ENCODE measurements around the gene DPH6. TPM values are rescaled to one million over a fixed set of nuclear protein-coding genes. Genes with fewer than 3 reads are reported as not detected.

The DPH6 gene
- total and polyA plus RNA-seq, 7 donors = 5.5 to 26.0 (median 18.0) TPM

DNA sequence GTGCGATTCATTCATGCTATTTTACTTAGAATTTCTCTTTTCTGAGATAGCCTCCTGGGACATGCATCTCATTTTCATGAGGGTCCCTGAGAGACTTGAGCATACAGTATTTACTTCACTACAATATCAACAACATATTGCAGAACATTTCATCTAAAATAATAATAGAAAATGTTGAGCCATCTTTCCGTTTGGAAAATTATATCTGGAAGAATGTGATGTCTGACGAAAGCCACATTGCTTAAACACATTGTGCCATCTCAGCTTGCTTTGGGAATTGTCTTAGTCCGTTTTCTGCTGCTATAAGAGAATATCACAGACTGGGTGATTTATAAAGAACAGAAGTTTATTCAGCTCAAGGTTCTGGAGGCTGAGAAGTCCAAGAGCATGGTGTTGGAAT lies 55.5 kb downstream of the DPH6 start:
- intact Hi-C loops (cut with DNase I) = no loop called here
- H3K27me3 ChIP-seq (ENCODE audit: insufficient read depth in 3 of 3, low read length in 2 of 3) = no peaks in the 10 kb centered on the region
- 76 to 87% (median 76%) methylated on average over 4 of the region's 4 CpGs for WGBS, 3 donors
- TF ChIP-seq, protein P1, sequence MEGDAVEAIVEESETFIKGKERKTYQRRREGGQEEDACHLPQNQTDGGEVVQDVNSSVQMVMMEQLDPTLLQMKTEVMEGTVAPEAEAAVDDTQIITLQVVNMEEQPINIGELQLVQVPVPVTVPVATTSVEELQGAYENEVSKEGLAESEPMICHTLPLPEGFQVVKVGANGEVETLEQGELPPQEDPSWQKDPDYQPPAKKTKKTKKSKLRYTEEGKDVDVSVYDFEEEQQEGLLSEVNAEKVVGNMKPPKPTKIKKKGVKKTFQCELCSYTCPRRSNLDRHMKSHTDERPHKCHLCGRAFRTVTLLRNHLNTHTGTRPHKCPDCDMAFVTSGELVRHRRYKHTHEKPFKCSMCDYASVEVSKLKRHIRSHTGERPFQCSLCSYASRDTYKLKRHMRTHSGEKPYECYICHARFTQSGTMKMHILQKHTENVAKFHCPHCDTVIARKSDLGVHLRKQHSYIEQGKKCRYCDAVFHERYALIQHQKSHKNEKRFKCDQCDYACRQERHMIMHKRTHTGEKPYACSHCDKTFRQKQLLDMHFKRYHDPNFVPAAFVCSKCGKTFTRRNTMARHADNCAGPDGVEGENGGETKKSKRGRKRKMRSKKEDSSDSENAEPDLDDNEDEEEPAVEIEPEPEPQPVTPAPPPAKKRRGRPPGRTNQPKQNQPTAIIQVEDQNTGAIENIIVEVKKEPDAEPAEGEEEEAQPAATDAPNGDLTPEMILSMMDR (IDR thresholded peaks at IDR 0.05) = no peak
- no peaks in the 10 kb centered on the region for H3K9me3 ChIP-seq
- no peak for ATAC-seq
- no peak for DNase-seq
- no peak overlapping the region for H3K4me3 ChIP-seq
- H3K4me1 ChIP-seq = peaks cover 18% of the 10 kb centered on the region
- no peak overlapping the region for H3K27ac ChIP-seq
- no peaks in the 10 kb centered on the region for H3K36me3 ChIP-seq (ENCODE audit: insufficient read depth in 1 of 2, low read depth in 1 of 2)

DNA sequence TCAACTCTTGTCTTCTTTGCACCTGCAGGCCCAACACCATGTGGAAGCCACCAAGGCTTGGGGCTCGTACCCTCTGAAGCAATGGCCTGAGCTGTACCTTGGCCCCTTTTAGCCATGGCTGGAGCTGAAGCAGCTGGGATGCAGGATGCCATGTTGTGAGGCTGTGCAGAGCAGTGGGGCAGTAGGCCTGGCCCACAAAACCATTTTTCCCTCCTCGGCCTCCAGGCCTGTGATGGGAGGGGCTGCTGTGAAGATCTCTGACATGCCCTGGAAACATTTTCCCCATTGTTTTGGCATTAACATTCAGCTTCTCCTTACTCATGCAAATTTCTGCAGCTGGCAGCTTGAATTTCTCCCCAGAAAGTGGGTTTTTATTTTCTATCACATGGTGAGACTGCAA lies 58.5 kb downstream of the DPH6 start:
- WGBS, 3 donors = 97 to 100% (median 99%) methylated on average over 2 of the region's 2 CpGs
- Histone ChIP-seq H3K9me3 (no peaks in the 10 kb centered on the region), H3K27me3 (ENCODE audit: insufficient read depth in 3 of 3, low read length in 2 of 3) (no peaks in the 10 kb centered on the region), H3K4me1 (peaks cover 6% of the 10 kb centered on the region), H3K4me3 (no peak overlapping the region), H3K27ac (no peak overlapping the region), H3K36me3 (ENCODE audit: insufficient read depth in 1 of 2, low read depth in 1 of 2) (no peaks in the 10 kb centered on the region)
- intact Hi-C loops (cut with DNase I) = no loop called here
- ATAC-seq = no peak
- no peak for DNase-seq
- TF ChIP-seq, protein P1 (IDR thresholded peaks at IDR 0.05) = no peak

DNA sequence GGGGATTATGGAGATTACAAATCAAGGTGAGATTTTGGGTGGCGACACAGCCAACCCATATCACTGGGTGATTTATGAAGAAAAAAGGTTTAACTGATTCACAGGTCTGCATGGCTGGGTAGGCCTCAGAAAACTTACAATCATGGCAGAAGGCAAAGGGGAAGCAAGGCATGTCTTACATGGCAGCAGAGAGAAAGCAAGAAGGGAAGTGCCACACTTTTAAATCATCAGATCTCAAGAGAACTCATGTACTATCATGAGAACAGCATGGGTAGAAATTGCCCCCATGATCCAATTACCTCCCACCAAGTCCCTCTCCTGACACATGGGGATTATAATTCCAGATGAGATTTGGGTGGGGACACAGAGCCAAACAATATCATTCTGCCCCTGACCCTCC lies 59.7 kb downstream of the DPH6 start:
- H3K4me3 ChIP-seq = no peak overlapping the region
- TF ChIP-seq, protein P1 (IDR thresholded peaks at IDR 0.05) = no peak
- no peaks in the 10 kb centered on the region for H3K4me1 ChIP-seq
- no peaks in the 10 kb centered on the region for H3K9me3 ChIP-seq
- H3K27me3 ChIP-seq (ENCODE audit: insufficient read depth in 3 of 3, low read length in 2 of 3) = no peaks in the 10 kb centered on the region
- no peak overlapping the region for H3K27ac ChIP-seq
- ATAC-seq (no peak), DNase-seq (no peak)
- intact Hi-C loops (cut with DNase I) = no loop called here
- no peaks in the 10 kb centered on the region for H3K36me3 ChIP-seq (ENCODE audit: insufficient read depth in 1 of 2, low read depth in 1 of 2)
- WGBS, 3 donors = 100% methylated on average over 1 of the region's 1 CpG

DNA sequence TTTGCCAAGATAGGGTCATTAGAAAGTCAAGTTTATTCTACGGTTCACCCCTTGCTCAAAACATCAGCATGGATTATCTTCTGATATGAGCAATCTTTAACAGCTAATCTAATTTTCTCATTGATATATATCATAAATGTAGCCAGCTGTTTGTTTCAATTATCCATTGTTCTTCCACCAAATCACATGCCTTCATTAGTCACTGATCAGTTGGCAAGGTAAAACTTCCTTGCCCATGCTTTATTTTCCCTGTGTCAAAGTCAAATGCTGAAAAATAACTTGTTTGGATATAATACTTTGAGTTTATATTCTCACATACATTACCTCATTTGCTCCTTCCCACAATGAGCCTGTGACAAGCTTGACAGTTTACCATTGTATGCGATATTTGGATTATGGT lies 60.6 kb downstream of the DPH6 start:
- 95 to 97% (median 97%) methylated on average over 2 of the region's 2 CpGs for WGBS, 3 donors
- ATAC-seq = no peak
- Histone ChIP-seq H3K9me3 (no peaks in the 10 kb centered on the region), H3K36me3 (ENCODE audit: insufficient read depth in 1 of 2, low read depth in 1 of 2) (no peaks in the 10 kb centered on the region), H3K27ac (no peak overlapping the region), H3K4me3 (no peak overlapping the region), H3K27me3 (ENCODE audit: insufficient read depth in 3 of 3, low read length in 2 of 3) (no peaks in the 10 kb centered on the region), H3K4me1 (no peaks in the 10 kb centered on the region)
- TF ChIP-seq, protein P1 (IDR thresholded peaks at IDR 0.05) = no peak
- DNase-seq = no peak
- intact Hi-C loops (cut with DNase I) = no loop called here

DNA sequence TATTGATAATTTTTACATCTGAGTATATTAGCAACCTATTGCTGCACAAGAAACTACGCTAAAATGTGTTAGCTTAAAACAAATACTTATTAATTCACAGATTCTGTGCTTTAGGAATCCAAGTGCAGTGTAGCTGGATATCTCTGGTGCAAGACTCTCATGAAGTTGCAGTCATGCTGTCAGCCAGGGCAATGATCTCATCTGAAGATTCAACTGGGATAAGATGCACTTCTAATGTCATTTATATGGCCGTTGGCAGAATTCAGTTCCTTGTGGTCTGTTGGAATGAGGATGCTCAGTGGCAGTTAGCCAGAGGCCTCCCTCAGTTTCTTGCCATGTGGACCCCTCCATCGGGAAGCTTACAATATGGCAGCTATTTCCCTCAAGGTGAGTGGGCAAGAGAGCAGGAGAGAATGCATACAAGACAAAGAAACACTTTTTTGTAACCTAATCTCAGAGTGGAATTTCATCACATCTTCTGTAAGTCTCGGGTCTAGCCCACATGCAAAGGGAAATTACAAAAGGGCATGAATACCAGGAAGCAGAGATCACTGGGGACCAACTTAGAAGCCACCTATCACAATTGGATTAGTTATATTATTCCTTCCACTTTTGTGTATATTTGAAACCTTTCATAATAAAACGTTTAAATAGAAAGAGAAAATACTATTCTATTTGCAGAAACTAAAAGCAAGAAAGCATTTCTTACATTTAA lies 61.6 kb downstream of the DPH6 start:
- no peaks in the 10 kb centered on the region for H3K27me3 ChIP-seq (ENCODE audit: insufficient read depth in 3 of 3, low read length in 2 of 3)
- TF ChIP-seq, protein P1 (IDR thresholded peaks at IDR 0.05) = no peak
- H3K36me3 ChIP-seq (ENCODE audit: insufficient read depth in 1 of 2, low read depth in 1 of 2) = no peaks in the 10 kb centered on the region
- H3K4me1 ChIP-seq = peaks cover 6% of the 10 kb centered on the region
- ATAC-seq (no peak), DNase-seq (no peak)
- no peak overlapping the region for H3K4me3 ChIP-seq
- no peak overlapping the region for H3K27ac ChIP-seq
- intact Hi-C loops (cut with DNase I) = no loop called here
- 78 to 83% (median 81%) methylated on average over 5 of the region's 5 CpGs for WGBS, 3 donors
- H3K9me3 ChIP-seq = no peaks in the 10 kb centered on the region

Data from psoas muscle (tissue), 8 donors.